T follicular helper cell (primary cell): ENCODE measurements around the gene RGL1.

Source experiments
- DNase-seq: peaks from one replicate; pipeline ENCODE4 v3.0.0-alpha.2; 2020; ENCODE audit warnings: low read depth

Gene RGL1

DNA sequence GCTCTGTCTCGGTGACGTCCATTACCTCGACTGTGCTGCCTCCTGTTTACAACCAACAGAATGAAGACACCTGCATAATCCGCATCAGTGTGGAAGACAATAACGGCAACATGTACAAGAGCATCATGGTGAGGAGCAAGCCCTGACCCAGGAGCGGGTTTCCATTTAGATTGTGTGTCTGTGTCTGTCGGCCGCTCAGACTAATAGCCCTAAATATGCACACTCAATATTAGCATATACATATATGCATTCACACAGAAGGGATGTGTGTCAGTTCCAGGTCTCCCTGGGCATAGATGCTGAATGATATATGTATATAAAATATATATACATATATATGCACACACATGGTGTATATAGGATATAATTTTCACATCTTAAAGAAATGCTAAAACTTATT lies 111.7 kb downstream of the RGL1 start:
- no peak for DNase-seq

- DNase-seq = no peak
Measured at GRCh38 chr1:183918589-183918988, 113.7 kb downstream of the RGL1 start.

- no peak for DNase-seq
Measured at GRCh38 chr1:183920651-183921050, 115.7 kb downstream of the RGL1 start.

DNA sequence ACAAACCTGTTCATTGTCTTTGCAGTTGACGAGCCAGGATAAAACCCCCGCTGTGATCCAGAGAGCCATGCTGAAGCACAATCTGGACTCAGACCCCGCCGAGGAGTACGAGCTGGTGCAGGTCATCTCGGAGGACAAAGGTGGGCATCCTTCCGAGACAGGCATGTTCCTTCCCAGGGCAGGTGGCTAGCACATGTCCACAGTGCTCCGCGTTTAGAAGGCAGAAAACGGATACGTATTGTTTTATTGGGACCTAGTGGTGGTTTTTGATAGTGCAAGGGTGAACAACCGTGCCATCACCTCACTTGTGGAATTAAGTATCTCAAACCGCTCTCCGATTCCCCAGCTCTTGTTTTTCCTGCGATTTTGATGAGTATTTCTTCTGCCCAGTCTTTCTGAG lies 117.3 kb downstream of the RGL1 start:
- DNase-seq = no peak

- no peak for DNase-seq
Measured at GRCh38 chr1:183925947-183926346, 121.0 kb downstream of the RGL1 start.

DNA sequence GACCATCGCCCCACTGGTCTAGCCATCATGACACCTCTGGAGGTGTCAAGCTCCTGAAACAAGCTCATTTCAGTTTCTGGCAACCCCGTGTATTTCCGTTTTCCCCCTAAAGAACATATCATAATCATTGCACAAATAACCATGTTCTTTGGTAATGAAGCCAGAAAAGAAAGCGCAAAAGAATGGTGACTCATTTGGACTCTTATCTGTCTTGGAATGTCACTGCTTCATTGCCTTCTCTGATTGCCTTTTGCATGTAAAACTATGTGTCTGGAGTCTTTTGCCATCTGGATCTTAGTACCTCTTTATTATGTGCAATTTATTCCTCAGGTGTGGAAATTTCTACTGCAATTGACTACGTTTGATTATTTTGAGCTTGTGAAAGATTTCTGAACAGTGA lies 122.1 kb downstream of the RGL1 start:
- no peak for DNase-seq

- no peak for DNase-seq
Measured at GRCh38 chr1:183931646-183932271, 126.8 kb downstream of the RGL1 start.

GRCh38 chr1:183932412-183932811 lies 127.5 kb downstream of the RGL1 start:
- DNase-seq = no peak

DNA sequence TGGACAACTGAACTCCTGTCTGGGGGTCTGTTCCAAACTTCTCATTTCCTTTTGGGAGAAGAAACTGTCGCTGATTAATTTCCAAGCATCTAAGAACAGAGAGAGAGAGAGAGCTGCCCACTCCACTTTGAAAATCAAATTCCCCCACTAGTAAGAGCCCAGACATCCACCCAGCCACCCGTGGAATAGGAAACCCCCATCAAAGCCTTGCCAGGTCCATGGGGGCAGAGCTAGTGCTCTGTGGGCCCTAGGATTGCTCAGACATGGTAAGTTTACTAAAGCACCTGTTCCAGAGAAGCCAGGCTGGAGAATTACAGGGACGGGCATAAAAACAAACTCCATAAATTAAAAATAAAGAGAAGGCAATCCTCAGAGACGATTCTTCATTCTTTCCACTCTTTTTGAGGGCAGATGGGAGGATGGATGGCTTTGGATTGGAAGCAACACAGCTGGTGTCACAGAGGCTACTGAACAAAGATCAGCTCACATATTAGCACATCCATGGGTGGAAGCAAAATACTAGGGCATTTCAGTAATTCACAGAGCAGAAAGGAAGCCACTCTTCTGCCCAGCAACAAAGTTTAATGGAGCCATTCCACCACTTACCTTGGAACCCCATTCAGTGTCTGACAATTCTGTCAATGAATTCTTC lies 128.7 kb downstream of the RGL1 start:
- DNase-seq = no peak

DNA sequence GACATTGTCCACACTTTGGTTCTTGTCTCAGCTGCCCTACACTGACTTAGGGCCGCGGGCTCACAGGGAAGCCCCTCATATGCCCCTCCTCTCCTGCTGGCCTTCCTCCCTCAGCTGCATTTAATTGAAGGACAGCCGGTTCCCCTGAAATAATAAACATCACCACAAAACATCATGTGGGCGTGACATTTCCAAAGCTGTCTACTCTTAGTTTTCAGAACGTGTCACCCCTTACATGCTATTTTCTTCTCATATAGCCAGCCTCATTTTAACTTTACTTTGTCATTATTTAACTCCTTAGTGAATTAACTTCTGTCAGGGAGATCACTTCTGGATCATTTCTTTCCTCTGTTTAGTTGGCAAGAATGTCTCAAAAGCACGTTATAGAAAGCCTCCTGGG lies 129.4 kb downstream of the RGL1 start:
- DNase-seq = no peak

DNA sequence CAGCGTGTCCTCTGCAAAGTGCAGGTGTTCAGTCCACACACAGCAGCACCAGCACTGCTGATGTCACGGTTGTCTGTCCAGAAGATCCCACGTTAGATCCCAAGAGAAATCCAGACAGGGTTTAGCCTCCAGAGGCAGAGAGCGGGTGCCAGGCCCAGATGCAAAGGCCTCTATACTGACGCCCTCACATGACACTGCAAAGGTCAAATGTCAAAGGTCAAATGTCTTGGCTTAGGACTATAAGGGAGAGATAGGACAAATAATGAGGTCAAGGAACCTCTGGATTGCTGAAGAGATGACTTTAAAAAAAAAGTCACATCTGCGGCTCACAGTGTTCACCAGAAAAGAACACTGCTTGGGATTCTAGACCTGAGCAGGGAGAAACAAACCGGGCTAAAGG lies 131.1 kb downstream of the RGL1 start:
- no peak for DNase-seq

DNA sequence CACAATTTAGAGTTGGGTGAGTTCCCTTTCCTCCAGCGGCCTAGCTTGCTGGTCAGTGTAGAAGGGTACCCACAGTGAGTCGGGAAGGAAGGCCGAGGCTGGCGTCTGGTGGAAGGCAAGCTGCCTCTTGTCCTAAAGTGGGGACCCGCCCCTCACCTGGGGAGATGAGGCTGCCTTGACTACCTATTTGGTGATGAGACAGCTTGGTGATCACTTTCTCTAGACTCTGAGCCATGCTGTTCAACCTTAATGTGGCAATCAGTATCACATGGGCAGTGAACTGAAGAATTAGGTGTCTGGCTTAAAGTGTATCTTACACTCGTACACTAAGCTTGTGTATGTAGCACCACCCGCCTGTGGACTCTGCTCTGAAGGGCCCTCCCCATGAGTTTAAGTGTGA lies 131.9 kb downstream of the RGL1 start:
- no peak for DNase-seq

- DNase-seq = no peak
Measured at GRCh38 chr1:183937611-183938010, 132.7 kb downstream of the RGL1 start.

- no peak for DNase-seq
Measured at GRCh38 chr1:183941001-183941400, 136.1 kb downstream of the RGL1 start.

DNA sequence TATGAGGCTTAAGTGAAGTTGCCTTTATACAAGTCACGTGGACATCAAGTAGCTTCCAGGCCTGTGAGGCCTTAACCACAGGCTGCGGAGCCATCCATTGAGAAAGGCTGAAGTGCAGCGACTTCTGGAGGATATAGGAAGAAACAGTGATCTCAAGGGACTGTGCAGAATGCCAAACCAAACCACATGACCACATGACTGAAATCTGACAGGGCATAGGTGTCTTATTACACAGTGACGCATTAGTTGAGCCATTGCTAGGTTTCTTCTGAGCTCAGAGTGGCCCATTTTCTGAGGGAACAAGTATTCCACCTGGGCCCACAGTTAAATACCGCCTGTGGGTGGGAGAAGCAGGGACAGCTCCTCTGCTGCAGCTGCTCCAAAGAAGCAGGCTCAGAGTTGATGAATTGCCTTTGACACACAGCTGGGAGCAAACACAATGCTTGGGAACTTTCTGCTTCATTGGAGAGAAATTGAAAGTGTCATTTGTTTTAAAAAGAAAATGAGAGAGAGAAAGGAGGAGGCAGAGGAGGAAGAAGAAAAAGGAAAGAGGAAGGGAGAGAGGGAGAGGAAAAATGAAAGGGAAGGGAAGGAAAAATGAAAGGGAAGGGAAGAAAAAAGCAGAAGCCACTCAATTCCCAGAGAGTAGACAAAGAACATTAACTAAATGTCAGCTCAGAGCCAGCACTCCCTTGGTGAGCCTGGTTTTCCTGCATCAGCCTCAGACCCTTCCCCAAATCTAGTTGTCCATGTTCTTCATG lies 138.2 kb downstream of the RGL1 start:
- no peak for DNase-seq

DNA sequence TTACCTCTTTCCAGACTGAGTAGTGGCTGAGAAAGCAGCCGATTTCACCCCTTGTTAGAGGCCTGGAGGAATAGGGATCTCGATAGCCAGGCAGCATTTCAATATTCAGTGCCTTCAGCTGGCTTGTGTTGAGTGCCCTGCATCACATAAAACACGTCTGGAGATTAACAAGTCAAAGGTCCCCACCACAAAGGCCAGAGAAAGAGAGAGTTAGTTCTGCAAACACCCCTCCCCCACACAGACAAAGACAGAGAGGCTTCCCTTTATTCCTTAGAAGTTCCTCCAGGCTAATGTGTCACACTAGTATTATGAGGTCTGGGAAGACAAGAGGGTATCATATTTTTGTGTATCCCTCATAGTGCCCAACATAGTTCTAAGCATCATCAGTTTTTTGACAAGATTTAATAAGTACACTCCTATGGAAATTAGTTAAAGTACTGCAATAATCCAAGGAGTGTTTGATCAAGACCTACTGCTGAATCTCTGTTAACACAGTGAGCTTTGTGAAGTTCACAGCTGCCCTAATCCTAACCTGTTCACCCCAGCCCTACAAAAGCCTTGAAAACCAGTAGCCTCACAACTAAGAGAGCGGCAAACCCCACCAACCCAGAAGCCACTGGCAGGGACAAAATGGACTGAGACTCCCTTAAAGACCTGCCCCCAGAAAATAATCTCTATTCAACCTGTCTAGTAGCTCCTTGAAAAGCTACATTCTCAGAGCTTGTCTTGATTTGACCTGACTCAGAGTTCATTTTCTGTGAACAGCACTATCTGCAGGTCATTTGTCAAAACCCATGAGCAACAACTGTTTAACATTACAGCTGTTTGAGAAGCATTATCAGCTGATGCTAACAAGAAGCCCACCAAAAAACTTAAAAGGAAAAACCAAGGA lies 140.8 kb downstream of the RGL1 start:
- no peak for DNase-seq

GRCh38 chr1:183946320-183946613 lies 141.3 kb downstream of the RGL1 start:
- no peak for DNase-seq

GRCh38 chr1:183947988-183948387 lies 143.1 kb downstream of the RGL1 start:
- DNase-seq = no peak

DNA sequence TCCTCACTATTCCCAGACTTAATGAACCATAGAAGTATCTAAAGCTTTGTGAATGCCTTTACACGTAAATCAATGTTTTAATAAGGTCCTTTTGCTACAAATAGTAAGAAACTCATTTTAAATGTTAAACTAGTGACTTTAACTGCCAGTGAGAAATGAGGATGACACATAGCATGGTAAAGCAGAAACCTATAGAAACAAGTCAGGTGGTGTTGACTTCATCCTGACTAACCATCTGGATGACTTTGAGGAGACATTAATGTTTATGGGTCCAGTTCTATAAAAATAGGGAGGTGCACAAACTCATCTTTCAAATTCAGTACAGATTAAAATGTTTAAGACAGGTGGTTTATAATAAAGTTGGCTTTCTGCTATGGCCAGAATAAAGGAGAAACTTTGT lies 147.2 kb downstream of the RGL1 start:
- DNase-seq = no peak

DNA sequence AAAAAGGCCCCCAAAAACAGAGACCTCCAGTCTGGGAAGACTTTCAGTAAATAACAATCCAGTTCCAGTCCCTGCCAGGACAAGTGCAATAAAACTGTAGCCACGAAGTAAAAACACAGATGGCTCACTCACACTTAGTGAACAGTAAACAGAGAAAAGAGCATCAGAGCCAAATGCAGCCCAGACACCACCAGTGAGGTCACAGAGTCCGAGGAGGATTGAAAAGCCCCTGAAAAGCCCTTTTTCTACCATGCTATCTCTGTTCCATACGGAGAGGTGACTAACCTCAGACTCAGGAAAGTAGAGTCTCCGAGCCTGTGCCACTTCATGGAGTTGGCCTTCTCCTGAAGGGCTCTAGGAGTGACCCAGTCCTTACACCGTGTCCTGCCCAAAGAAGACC lies 148.1 kb downstream of the RGL1 start:
- DNase-seq = no peak

DNA sequence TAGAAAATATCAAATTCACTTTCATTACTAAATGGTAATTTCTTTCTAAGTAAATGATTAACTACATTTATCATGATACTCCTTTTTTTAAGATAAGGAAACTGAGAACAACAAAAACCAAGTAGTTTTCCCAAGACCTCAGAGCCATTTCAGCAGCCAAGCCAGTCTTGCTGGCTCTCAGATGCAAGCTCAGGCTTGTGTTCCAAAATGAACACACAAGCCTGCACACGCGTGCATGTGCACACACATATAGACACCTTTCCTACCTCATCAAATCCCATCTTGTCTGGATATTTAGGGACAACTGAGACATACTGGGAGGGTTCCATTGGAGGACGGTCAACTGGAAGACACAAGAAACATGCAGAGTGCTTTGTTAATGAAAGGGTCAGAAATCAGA lies 149.6 kb downstream of the RGL1 start:
- DNase-seq = no peak

- DNase-seq = peak; percentile 31
Measured at GRCh38 chr1:183956559-183957188, 151.8 kb downstream of the RGL1 start.
